IPS-11a (cell line): ENCODE results near the gene UCP2.

Experiments
- H3K4me3 ChIP-seq: one replicate; pipeline ENCODE4 v1.5.1; 2013; ENCODE audit warnings: low read depth, low read length, control low read depth

Gene UCP2

GRCh38 chr11:74010306-74011300, 28.0 kb upstream of the UCP2 start:
- no peak overlapping the region for H3K4me3 ChIP-seq

- H3K4me3 ChIP-seq = no peak overlapping the region
Observed at GRCh38 chr11:74009675-74010305, 27.1 kb upstream of the UCP2 start.

DNA sequence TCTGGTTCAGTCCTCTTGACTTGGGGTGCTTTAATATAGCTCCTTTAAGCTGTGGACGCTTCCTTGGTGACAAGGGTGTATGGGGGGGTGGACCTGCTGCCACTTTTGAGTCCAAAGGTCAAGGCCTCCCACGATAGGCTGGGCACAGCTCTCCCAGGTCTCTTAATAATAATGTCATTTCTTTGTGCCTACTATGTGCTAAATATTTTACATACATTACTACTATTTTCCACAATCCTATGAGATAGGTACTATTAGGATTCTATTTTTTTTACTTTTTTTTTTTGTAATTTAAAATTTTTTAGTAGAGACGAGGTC, 26.5 kb upstream of the UCP2 start:
- H3K4me3 ChIP-seq = no peak overlapping the region

DNA sequence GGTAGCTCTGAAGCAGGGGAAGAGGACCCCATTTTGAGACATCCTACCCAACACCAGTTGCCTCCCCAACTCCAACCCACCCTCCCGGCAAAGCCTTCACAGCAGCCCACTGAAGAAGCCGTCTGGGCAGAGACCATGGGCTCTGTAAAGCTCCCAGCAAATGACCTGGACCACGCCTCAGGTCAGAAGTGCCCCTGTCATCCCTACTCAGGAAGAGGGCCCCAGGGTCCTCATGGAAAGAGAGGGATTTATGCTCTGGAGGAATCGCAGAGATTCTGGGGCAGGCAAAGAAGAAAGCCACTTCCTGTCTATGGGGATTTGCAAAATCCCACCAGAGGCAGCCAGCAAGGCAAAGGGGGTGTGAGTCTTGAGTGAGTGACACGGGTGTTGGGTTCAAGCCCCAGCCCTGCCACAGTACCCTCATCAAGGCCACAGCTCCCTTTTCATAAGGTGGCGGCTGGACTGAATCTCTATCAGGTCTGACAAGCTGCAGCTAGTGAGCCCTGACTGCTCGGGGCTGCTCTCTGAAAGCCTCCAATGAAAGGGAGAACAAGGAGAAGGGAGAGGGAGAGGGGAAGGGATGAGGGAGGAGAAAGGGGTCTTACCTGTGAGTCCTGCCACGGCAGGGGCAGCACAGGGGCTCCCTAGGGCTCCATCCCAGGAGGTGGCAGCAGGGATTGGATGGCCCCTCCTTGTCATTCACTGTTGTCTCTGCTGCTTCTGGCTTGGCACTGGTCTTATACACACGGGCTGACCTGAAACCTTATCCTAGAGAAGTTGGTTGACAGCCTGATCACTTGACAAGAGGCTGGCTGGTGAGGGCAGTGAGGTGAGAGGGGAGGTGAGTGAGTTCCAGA, 26.0 kb upstream of the UCP2 start, which contains the start of gene UCP3:
TSS of gene UCP3 (minus strand) at position 713 of the 857 bp plus-strand sequence. CDS start 2,043 bp downstream, outside the sequence.
- no peak within 1 kb of the TSS for H3K4me3 ChIP-seq

GRCh38 chr11:74007691-74008372, 25.2 kb upstream of the UCP2 start:
- H3K4me3 ChIP-seq = no peak overlapping the region

- H3K4me3 ChIP-seq = no peak overlapping the region
Observed at GRCh38 chr11:74006743-74007304, 24.2 kb upstream of the UCP2 start.

DNA sequence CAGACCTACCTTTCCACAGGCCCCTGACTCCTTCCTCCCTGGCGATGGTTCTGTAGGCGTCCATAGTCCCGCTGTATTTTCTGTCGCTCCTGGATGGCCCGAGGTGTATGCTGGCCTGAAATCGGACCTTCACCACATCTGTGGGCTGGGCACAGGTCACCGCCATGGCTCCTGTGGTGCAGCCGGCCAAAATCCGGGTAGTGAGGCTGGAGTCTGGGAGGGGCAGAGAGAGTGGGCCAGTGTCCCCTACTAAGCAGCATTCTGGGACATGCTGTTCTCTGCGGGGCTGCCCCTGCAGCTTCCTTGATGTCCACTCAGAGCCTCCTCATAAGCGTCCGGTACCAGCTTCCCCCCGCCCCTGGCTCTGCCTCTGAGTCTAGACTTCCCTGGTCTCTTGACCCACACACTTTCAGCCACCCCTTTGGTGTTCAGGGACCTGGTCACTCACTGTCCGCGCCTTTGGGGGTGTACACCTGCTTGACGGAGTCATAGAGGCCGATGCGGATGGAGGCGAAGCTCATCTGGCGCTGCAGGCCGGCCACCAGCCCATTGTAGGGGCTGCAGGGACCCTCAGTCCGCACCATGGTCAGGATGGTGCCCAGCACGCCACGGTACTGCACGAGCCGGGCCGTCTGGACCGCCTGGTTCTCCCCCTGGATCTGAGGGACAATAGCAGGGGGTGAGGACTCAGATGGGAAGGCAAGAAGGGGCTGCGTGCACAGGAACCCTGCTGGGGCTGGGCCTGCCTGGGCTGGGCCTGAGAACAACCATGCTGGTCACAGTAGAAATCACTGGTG, 23.3 kb upstream of the UCP2 start:
- H3K4me3 ChIP-seq = no peak overlapping the region

DNA sequence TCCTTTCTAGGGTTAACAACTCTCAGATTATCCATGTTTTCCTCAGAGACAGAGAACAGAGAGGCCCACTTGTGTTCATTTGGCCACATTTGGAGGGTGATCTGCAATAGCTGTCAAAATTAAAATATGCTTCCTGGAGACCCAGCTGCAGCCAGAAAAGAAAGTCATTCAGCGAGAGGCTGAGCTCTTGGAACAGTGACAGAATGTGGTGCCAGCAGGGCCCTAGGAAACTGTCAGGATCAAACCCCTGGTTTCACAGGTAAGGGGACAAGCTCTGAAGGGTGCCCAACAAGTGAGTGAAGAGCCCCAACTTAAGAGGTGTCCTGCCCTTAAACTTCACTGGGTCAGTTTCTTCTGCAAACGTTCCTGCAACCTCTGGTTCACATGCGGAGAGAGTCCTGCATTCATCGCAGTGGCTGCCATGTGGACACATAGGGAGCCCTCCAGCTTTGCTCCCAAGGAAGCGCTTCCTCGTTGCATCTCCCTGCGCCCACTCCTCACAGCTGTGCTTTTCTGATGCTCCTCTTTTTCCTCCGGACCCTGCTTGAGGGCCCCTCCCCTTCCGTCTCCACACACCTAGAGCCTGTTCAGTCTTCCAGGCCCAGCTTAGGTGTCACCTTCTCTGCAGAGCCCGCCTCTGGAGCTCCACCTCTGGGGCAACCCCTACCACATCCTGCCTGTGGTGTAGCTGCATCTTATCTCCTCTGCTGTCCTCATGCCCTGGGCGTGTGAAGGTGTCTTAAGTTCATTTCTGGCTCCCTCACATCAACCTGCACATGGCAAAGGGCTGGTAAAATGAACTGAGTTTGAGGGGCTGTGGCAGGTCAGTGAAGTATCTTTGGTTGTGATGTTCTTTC, 22.3 kb upstream of the UCP2 start:
- H3K4me3 ChIP-seq = no peak overlapping the region

GRCh38 chr11:74004046-74004695, 21.5 kb upstream of the UCP2 start:
- no peak overlapping the region for H3K4me3 ChIP-seq

DNA sequence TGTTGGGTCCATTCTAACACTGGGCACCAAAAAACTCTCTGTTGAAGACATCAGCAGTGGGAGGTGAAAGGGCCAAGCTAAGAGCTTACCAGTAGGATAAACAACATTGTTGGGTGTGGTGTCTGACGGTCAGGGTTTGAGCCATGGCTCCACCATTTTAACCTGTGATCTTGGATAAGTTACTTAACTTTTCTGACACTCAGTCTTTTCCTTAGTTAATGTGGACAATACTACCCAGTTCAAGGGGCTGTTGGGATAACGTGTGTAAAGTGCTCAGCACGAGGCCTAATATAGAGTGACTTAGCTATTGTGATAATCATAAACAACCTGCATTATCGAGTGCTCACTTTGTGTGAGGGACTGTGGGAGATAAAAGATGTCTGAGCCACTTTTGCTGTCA, 20.2 kb upstream of the UCP2 start:
- H3K4me3 ChIP-seq = no peak overlapping the region

DNA sequence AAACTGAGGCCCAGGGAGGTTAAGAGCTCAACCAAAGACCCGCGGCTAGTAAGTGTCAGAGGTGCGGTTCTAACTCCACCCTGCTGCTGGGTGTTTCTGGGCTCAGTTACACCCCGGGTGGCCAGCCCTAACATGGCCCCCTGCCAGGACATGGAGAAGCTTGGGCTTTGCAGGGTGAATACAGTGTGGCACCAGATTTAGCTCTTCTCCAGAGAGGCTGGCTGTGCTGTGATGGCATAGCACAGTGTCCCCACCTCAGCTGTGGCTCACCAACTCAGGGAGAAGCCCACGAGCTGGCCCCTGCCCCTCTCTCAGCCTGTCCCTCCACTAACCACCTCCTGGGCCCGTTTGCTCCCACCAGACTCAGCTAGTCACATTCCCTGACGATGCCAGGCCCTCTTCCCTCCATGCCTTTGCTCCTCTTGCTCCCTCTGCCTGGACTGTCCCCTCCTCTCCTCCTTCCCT, 19.2 kb upstream of the UCP2 start:
- H3K4me3 ChIP-seq = no peak overlapping the region

DNA sequence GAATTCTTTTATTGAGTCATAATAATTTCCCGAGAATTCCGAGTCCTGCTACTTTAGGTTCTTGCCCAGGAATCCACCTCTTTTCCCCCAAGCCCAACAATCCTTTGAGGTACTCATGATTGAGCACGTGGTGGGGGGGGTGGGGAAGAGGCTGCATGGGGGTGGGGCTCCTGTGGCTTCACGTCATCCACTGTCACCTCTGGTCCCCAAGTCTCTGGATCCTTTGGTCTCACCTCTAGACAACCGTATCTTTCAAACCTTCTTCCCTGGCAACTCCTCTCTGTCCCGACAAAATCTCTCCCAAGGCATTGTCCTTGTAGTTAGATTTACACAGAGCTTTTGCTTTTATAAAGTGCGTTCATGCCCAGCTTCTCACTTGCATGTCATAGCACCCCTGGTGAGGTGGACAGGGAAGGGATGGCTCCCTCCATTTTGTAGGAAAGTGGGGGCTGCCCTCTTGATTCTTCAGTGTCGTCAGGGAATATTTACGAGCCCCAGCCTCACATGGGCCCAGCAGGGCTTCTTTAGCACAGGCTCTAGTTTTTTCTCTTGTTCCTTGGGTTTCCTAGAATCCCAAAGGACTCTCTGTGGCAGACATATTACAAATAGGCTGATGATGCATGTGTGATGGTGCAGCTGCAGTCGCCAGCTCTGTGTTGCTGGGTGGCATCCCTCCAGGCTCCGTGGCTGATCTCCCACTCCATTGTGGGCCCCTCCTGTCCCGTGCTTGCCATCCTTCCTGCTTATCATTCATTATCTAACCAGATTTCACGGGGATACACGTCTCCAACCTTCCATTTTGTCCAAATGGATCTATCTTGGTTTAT, 17.9 kb upstream of the UCP2 start:
- H3K4me3 ChIP-seq = no peak overlapping the region

DNA sequence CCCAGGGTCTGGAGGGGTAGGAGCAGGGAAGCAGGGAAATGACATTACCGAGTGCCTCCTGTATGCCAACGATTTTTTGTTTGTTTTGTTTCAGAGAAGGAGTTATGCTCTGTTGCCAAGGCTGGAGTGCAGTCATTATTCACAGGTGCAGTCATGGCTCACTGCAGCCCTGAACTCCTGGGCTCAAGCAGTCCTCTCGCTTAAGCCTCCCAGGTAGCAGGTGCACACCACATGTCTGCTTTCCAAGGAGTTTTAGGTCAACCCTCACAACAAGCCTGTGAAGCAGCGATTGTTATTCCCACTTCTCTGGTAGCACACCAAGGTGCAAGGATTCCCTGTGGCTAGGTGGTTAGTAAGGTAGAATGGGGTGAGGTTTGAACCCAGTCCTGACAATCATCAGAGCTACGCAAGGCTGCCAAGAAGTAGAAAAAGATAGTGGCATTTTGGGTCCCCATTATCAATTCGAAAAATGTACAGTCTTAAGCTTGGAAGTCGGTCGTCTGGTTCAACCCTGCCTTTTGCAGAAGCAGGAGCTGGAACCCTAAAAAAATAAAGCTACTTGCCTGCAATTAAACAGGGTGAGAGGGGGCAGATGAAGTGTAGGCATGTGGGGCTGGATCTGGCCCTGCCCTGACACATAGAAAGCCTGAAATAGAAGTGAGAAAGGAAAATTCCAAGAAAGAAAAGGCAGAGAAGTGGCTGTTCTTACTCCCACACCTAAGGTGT, 17.1 kb upstream of the UCP2 start:
- no peak overlapping the region for H3K4me3 ChIP-seq

DNA sequence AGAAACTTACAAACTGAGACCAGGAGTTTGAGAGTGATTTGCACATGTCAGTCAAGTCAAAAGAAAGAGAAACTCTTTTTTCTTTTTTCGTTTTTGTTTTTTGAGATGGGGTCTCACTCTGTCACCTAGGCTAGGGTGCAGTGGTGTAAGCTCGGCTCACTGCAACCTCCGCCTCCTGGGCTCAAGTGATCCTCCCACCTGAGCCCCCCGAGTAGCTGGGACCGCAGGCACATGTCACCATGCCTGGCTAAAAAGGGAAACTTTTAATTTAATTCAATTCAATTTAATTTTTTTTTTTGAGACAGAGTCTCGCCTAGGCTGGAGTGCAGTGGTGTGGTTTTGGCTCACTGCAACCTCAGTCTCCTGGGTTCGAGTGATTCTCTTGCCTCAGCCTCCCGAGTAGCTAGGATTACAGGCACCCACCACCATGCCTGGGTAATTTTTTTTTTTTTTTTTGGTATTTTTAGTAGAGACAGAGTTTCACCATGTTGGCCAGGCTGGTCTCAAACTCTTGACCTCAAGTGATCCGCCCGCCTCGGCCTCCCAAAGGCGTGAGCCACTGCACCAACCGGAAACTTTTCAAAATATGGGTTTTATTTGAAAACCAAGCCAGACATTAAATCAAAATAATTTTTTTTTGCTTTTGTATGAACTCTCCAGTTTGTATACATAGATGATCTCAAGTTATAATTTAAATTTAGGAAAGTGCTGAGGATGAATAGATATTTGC, 16.4 kb upstream of the UCP2 start:
- H3K4me3 ChIP-seq = no peak overlapping the region

- no peak overlapping the region for H3K4me3 ChIP-seq
Observed at GRCh38 chr11:73997120-73997770, 14.6 kb upstream of the UCP2 start.
